ENCODE results near the gene SLC10A4. TPM values are rescaled to one million over a fixed set of nuclear protein-coding genes. Genes with fewer than 3 reads are reported as not detected.

The SLC10A4 gene
- total and polyA plus RNA-seq, 2 of the 4 experiments (the other 2 are of a cell fraction): not detected

- POLR2A ChIA-PET (ENCODE audit: unreplicated experiment): no interaction called here
- Histone ChIP-seq H2BK20ac (ENCODE audit: low read depth, low read length) (no peak overlapping the region), H4K5ac (ENCODE audit: low read depth, low read length) (no peak overlapping the region), H3K14ac (replicated peaks; ENCODE audit: low read depth, low read length) (no peak overlapping the region), H3K4me3 (ENCODE audit: insufficient read depth, low read depth, low read length) (no peak overlapping the region), H3K27ac (ENCODE audit: insufficient read depth, low read length) (no peak overlapping the region), H4K91ac (ENCODE audit: insufficient read depth, low read depth, low read length) (no peak overlapping the region), H3K4me2 (ENCODE audit: low read depth, low read length) (no peak overlapping the region), H2BK120ac (ENCODE audit: low read depth, low read length) (no peak overlapping the region), H3K23ac (ENCODE audit: low read depth, low read length) (no peak overlapping the region), H3K9ac (ENCODE audit: low read depth, low read length) (no peak overlapping the region), H4K8ac (ENCODE audit: low read depth in 2 of 2, low read length in 2 of 2) (no peak overlapping the region), H3K79me1 (ENCODE audit: low read depth in 1 of 2, low read length in 2 of 2) (no peaks in the 10 kb centered on the region), H3K9me3 (ENCODE audit: control insufficient read depth, insufficient read depth, low read length) (peaks cover 2% of the 10 kb centered on the region; the same call in 1 of the 2 replicates), H3K18ac (ENCODE audit: low read depth, low read length) (no peak overlapping the region), H2AK5ac (ENCODE audit: low read depth, low read length) (no peak overlapping the region), H3K56ac (ENCODE audit: extremely low read depth, insufficient read depth, low read length) (no peak overlapping the region), H3K36me3 (ENCODE audit: control insufficient read depth, insufficient read depth, low read length) (no peaks in the 10 kb centered on the region), H3K27me3 (ENCODE audit: control insufficient read depth, insufficient read depth, low read length) (peaks cover 13% of the 10 kb centered on the region), H3K9me1 (ENCODE audit: insufficient read depth, low read length) (no peaks in the 10 kb centered on the region), H2BK15ac (ENCODE audit: low read depth, low read length) (no peak overlapping the region), H3K4me1 (ENCODE audit: control insufficient read depth, insufficient read depth, low read length) (no peaks in the 10 kb centered on the region), H4K20me1 (ENCODE audit: insufficient read depth, low read length) (no peaks in the 10 kb centered on the region), H3K4ac (ENCODE audit: low read depth, low read length) (no peak overlapping the region), H2AK9ac (replicated peaks; ENCODE audit: low read depth, low read length, poor library complexity) (no peak overlapping the region), H2AFZ (replicated peaks; ENCODE audit: low read length, poor library complexity) (no peak overlapping the region), H2BK5ac (ENCODE audit: low read depth, low read length, poor library complexity, severe bottlenecking) (no peak overlapping the region)
- dilution Hi-C loops (cut with HindIII; ENCODE audit: low sequenced_read_pairs, unreplicated experiment) (no loop called here), intact Hi-C loops (cut with micrococcal nuclease) (no loop called here), in situ Hi-C loops (cut with MboI; ENCODE audit: low sequenced_read_pairs) (no loop called here)
- DNase-seq: no peak
- no peak for ATAC-seq (ENCODE audit: low read depth)
- TF ChIP-seq RFX5 (IDR thresholded peaks at IDR 0.05; ENCODE audit: low read depth, low read length): no peak
- no peak for TF ChIP-seq FOS (IDR thresholded peaks at IDR 0.05; ENCODE audit: low read depth, low read length)
- no peak for TF ChIP-seq CEBPB (IDR thresholded peaks at IDR 0.05; ENCODE audit: low read depth, low read length)
- TF ChIP-seq BHLHE40 (IDR thresholded peaks at IDR 0.05; ENCODE audit: low read depth, low read length): no peak
- TF ChIP-seq, protein P1, sequence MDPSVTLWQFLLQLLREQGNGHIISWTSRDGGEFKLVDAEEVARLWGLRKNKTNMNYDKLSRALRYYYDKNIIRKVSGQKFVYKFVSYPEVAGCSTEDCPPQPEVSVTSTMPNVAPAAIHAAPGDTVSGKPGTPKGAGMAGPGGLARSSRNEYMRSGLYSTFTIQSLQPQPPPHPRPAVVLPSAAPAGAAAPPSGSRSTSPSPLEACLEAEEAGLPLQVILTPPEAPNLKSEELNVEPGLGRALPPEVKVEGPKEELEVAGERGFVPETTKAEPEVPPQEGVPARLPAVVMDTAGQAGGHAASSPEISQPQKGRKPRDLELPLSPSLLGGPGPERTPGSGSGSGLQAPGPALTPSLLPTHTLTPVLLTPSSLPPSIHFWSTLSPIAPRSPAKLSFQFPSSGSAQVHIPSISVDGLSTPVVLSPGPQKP (IDR thresholded peaks at IDR 0.05; ENCODE audit: borderline replicate concordance, low read depth, low read length): no peak
- TF ChIP-seq NFE2L2 (IDR thresholded peaks at IDR 0.05; ENCODE audit: low read depth, low read length): no peak
- TF ChIP-seq MAFK (IDR thresholded peaks at IDR 0.05; ENCODE audit: low read depth, low read length): no peak
- no peak for TF ChIP-seq POLR2A (IDR thresholded peaks at IDR 0.05; ENCODE audit: low read depth, low read length)
- no peak for TF ChIP-seq USF2 (IDR thresholded peaks at IDR 0.05; ENCODE audit: low read depth, low read length)
- TF ChIP-seq SMC3 (IDR thresholded peaks at IDR 0.05; ENCODE audit: low read depth, low read length): no peak
- no peak for TF ChIP-seq MXI1 (IDR thresholded peaks at IDR 0.05; ENCODE audit: borderline replicate concordance, low read depth, low read length)
- TF ChIP-seq RCOR1 (IDR thresholded peaks at IDR 0.05; ENCODE audit: insufficient replicate concordance, low read length): no peak
- CTCF ChIA-PET: no interaction called here
- no TSS peak for BruUV-seq (replicated peaks)
Observed at GRCh38 chr4:48461000-48461399, 22.1 kb upstream of the SLC10A4 start.
